Measurements from ENCODE around the gene ABTB1.

The ABTB1 gene

DNA sequence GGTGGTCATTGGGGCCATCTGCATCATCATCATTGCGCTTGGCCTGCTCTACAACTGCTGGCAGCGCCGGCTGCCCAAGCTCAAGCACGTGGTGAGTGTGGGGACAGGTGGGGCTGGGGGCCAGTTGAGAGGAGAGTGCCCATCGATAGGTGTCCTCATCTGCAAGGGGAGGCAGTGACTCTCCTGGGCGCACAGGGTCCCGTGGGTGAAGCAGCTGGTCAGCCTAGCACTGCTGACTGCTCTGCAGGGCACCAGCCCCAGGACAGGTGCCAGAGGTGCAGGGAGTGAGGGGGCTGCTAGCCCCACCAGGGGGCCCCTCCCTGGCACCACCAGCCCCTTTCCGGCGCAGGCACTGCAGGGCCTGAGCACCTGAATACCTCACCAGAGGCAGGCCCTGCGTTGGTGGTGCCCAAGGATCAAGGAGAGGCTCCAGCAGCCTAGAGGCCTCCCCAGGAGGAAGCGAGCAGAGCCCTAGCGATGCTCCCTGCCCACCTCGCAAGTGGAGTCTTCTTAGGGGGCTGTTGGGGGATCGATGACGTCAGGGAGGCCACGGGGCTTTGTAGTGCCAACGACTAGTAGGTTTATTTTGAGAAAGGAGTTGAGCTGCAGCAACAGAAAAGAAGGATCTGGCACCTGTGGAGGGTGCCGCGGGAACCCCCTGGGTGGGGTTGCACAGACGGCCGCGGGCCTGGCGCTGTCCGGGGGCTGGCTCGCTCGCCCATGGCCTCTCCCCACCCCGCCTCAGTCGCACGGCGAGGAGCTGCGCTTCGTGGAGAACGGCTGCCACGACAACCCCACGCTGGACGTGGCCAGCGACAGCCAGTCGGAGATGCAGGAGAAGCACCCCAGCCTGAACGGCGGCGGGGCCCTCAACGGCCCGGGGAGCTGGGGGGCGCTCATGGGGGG lies 976 bp upstream of the ABTB1 start:
- Histone ChIP-seq H3K79me2 (ENCODE audit: low read length) (peaks cover 17% of the 10 kb centered on the region), H3K36me3 (replicated peaks; ENCODE audit: low read depth, low read length) (no peaks in the 10 kb centered on the region), H3K9ac (ENCODE audit: low read length) (peak overlapping the region; percentile 94), H4K20me1 (ENCODE audit: insufficient read depth, low read length) (no peaks in the 10 kb centered on the region), H3K4me2 (ENCODE audit: low read length) (peak overlapping the region; percentile 88), H3K27me3 (ENCODE audit: low read depth, low read length) (no peaks in the 10 kb centered on the region), H3K27ac (ENCODE audit: low read length) (peak overlapping the region; percentile 50), H3K4me3 (ENCODE audit: low read length) (peak overlapping the region; percentile 95), H3K4me1 (ENCODE audit: low read length) (peaks cover 12% of the 10 kb centered on the region), H3K9me3 (ENCODE audit: insufficient read depth, low read length) (no peaks in the 10 kb centered on the region), H2AFZ (ENCODE audit: low read depth, low read length) (no peak overlapping the region)
- no peak for TF ChIP-seq EZH2phosphoT487 (IDR thresholded peaks at IDR 0.05; ENCODE audit: low read depth)
- TF ChIP-seq CTCF (IDR thresholded peaks at IDR 0.05; ENCODE audit: low read depth, low read length): no peak

- peak overlapping the region; percentile 51 for H2AFZ ChIP-seq (ENCODE audit: low read depth, low read length)
- H3K4me3 ChIP-seq (ENCODE audit: low read length): peak overlapping the region; percentile 97
- peak overlapping the region; percentile 74 for H3K9ac ChIP-seq (ENCODE audit: low read length)
- no peaks in the 10 kb centered on the region for H3K9me3 ChIP-seq (ENCODE audit: insufficient read depth, low read length)
- no peaks in the 10 kb centered on the region for H3K27me3 ChIP-seq (ENCODE audit: low read depth, low read length)
- H3K36me3 ChIP-seq (replicated peaks; ENCODE audit: low read depth, low read length): no peaks in the 10 kb centered on the region
- H3K79me2 ChIP-seq (ENCODE audit: low read length): peaks cover 17% of the 10 kb centered on the region
- peak overlapping the region; percentile 72 for H3K4me2 ChIP-seq (ENCODE audit: low read length)
- H4K20me1 ChIP-seq (ENCODE audit: insufficient read depth, low read length): no peaks in the 10 kb centered on the region
- H3K27ac ChIP-seq (ENCODE audit: low read length): no peak overlapping the region
- TF ChIP-seq EZH2phosphoT487 (IDR thresholded peaks at IDR 0.05; ENCODE audit: low read depth): no peak
- TF ChIP-seq CTCF (IDR thresholded peaks at IDR 0.05; ENCODE audit: low read depth, low read length): no peak
- peaks cover 12% of the 10 kb centered on the region for H3K4me1 ChIP-seq (ENCODE audit: low read length)
These were observed 694 bp downstream of the ABTB1 start for GRCh38 chr3:127673191-127674100.

DNA sequence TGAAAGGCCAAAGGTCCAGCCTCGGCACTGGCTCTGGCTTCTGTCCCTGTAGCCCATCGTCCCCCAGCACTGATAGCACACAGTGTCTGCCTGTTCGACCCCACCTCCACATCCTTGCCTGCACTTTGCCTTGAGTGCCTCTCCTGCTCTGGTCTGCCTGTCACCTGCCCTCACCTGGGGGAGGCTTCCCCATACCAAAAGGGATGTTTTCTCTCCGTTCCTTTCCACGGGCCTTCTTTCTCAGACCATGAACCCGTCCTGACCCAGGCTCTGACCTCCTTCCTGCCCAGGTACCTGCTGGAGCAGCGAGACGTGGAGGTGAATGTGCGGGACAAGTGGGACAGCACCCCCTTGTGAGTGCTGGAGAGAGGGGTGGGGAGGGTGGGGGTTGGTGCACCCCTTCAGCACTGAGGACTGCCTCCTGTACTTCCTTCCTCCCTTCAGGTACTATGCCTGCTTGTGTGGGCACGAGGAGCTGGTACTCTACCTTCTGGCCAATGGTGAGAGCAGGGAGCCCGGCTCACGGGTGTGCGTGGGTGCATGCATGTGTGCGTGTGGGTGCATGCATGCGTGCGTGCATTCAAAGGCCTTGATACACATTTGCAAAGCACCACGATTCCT lies 1.5 kb downstream of the ABTB1 start:
- Histone ChIP-seq H2AFZ (ENCODE audit: low read depth, low read length) (no peak overlapping the region), H3K36me3 (replicated peaks; ENCODE audit: low read depth, low read length) (no peaks in the 10 kb centered on the region), H3K4me2 (ENCODE audit: low read length) (peak overlapping the region; percentile 72; the same call in 1 of the 2 replicates), H3K27ac (ENCODE audit: low read length) (no peak overlapping the region), H4K20me1 (ENCODE audit: insufficient read depth, low read length) (no peaks in the 10 kb centered on the region), H3K9me3 (ENCODE audit: insufficient read depth, low read length) (no peaks in the 10 kb centered on the region), H3K9ac (ENCODE audit: low read length) (no peak overlapping the region), H3K79me2 (ENCODE audit: low read length) (peaks cover 17% of the 10 kb centered on the region), H3K4me3 (ENCODE audit: low read length) (peak overlapping the region; percentile 97), H3K4me1 (ENCODE audit: low read length) (peaks cover 12% of the 10 kb centered on the region), H3K27me3 (ENCODE audit: low read depth, low read length) (no peaks in the 10 kb centered on the region)
- TF ChIP-seq CTCF (IDR thresholded peaks at IDR 0.05; ENCODE audit: low read depth, low read length) (no peak), EZH2phosphoT487 (IDR thresholded peaks at IDR 0.05; ENCODE audit: low read depth) (no peak)

All from OCI-LY3 (cell line).